SJCRH30 (cell line): Measurements from ENCODE around the gene CNPY4. TPM values are rescaled to one million over a fixed set of nuclear protein-coding genes. Genes with fewer than 3 reads are reported as not detected.

Experiments used
- DNase-seq, 2 experiments: peaks; one replicate each; pipeline ENCODE4 v3.0.0-alpha.2; 2015 to 2020
- H3K27ac ChIP-seq: fragments of 250-450 bp; sonication (Bioruptor Pico); 2 replicates; pipeline ENCODE4 v1.5.1; 2020; ENCODE audit warnings: mild to moderate bottlenecking, moderate library complexity
- H3K27me3 ChIP-seq: fragments of 250-450 bp; sonication (Bioruptor Pico); 2 replicates; pipeline ENCODE4 v1.5.1; 2020; ENCODE audit warnings: mild to moderate bottlenecking, moderate library complexity
- H3K36me3 ChIP-seq: fragments of 250-450 bp; sonication (Bioruptor Pico); 2 replicates; pipeline ENCODE4 v1.5.1; 2020; ENCODE audit warnings: mild to moderate bottlenecking, moderate library complexity
- H3K4me1 ChIP-seq: fragments of 250-450 bp; sonication (Bioruptor Pico); 2 replicates; pipeline ENCODE4 v1.5.1; 2020; ENCODE audit warnings: mild to moderate bottlenecking, moderate library complexity
- H3K4me3 ChIP-seq: fragments of 250-450 bp; sonication (Bioruptor Pico); 2 replicates; pipeline ENCODE4 v1.5.1; 2020; ENCODE audit warnings: mild to moderate bottlenecking, moderate library complexity
- H3K9me3 ChIP-seq: fragments of 250-450 bp; sonication (Bioruptor Pico); replicated peaks from 2 replicates; pipeline ENCODE4 v1.5.1; 2020; ENCODE audit warnings: mild to moderate bottlenecking, moderate library complexity
- total RNA-seq: library from RNA; depleted of rRNA; stranded (reverse); fragments of >200 nt; shearing (Covaris generic); gene quantifications from 2 replicates; pipeline ENCODE4 v1.2.3, GENCODE V29; 2014

The CNPY4 gene
- total RNA-seq, 1 experiment from 2014 or later: 13.7 TPM

DNA sequence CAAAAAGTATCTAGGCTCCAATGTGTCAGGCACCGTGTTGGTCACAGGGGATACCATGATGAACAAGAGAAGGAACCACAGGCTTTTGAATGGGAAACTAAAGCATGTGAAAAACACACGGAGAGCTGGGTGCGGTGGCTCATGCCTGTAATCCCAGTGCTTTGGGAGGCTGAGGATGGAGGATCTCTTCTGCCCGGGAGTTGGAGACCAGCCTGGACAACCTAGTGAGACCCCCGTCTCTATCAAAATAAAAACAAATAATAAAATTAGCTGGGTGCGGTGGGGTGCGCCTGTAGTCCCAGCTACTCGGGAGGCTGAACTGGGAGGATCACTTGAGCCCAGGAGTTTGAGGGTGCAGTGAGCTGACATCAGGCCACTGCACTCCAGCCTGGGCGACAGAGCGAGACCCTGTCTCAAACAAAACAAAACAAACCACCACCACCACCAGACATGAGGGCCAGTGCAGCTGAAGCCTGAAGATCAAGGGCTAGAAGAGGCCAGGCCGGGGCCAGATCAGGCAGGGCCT is 31.3 kb upstream of the CNPY4 start:
- H3K4me3 ChIP-seq: peak overlapping the region; percentile 88
- H3K27me3 ChIP-seq: no peaks in the 10 kb centered on the region
- no peak for DNase-seq
- H3K27ac ChIP-seq: peak overlapping the region; percentile 76
- H3K9me3 ChIP-seq: no peaks in the 10 kb centered on the region
- peaks cover 22% of the 10 kb centered on the region for H3K36me3 ChIP-seq
- H3K4me1 ChIP-seq: peaks cover 24% of the 10 kb centered on the region

- Histone ChIP-seq H3K4me3 (peak within 1 kb of the TSS; percentile 88), H3K4me1 (peaks cover 24% of the 10 kb centered on the region), H3K9me3 (no peaks in the 10 kb centered on the region), H3K36me3 (peaks cover 29% of the 10 kb centered on the region), H3K27ac (peak within 1 kb of the TSS; percentile 76), H3K27me3 (no peaks in the 10 kb centered on the region)
- DNase-seq: peak; percentile 82
Measured at GRCh38 chr7:100088621-100089457, 30.6 kb upstream of the CNPY4 start, which contains the start of gene COPS6. TSS of gene COPS6 (plus strand) at chr7:100088969. CDS start at chr7:100088991, 22 bp downstream.

GRCh38 chr7:100089458-100090196 is 29.8 kb upstream of the CNPY4 start:
- Histone ChIP-seq H3K36me3 (peaks cover 37% of the 10 kb centered on the region), H3K27ac (peak overlapping the region; percentile 76), H3K4me1 (peaks cover 24% of the 10 kb centered on the region), H3K9me3 (no peaks in the 10 kb centered on the region), H3K27me3 (no peaks in the 10 kb centered on the region), H3K4me3 (peak overlapping the region; percentile 88)
- no peak for DNase-seq

DNA sequence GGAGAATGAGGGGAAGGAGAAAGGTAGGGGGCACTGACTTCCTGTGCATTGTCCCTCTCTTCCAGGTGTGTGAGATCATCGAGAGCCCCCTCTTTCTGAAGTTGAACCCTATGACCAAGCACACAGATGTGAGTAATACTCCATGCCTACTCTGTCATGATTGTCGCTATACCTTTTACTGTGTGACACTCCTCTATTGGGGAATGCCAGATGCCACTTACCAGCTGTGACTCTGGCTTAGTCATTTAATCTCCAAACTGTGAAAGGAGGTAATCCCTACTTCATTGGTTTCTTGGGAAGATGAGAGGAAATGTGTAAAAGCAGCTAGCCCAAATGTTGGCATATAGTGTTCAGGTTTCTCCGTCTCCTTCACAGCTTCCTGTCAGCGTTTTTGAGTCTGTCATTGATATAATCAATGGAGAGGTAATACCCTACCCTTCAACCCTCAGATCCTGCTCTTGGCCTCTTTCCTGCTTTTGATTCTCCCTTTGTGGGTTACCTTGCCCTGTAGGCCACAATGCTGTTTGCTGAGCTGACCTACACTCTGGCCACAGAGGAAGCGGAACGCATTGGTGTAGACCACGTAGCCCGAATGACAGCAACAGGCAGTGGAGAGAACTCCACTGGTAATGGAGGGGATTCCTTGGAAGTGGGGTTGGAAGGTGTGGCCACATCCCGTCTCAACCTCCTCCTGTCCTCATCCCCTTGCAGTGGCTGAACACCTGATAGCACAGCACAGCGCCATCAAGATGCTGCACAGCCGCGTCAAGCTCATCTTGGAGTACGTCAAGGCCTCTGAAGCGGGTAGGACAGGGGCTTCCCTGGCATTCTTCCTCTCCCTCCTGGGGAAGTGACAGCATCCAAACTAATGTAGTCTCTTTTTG is 28.7 kb upstream of the CNPY4 start:
- peak; percentile 79 to 82 for DNase-seq
- H3K9me3 ChIP-seq: no peaks in the 10 kb centered on the region
- peaks cover 24% of the 10 kb centered on the region for H3K4me1 ChIP-seq
- H3K4me3 ChIP-seq: no peak overlapping the region
- peak overlapping the region; percentile 76 for H3K27ac ChIP-seq
- H3K27me3 ChIP-seq: no peaks in the 10 kb centered on the region
- peaks cover 48% of the 10 kb centered on the region for H3K36me3 ChIP-seq

GRCh38 chr7:100091411-100092181 is 27.8 kb upstream of the CNPY4 start:
- H3K36me3 ChIP-seq: peaks cover 57% of the 10 kb centered on the region
- H3K27ac ChIP-seq: peak overlapping the region; percentile 76
- H3K4me1 ChIP-seq: peaks cover 24% of the 10 kb centered on the region
- no peaks in the 10 kb centered on the region for H3K9me3 ChIP-seq
- H3K27me3 ChIP-seq: no peaks in the 10 kb centered on the region
- H3K4me3 ChIP-seq: no peak overlapping the region
- DNase-seq: peak; percentile 26 to 46

GRCh38 chr7:100093054-100093453 is 26.4 kb upstream of the CNPY4 start:
- H3K9me3 ChIP-seq: no peaks in the 10 kb centered on the region
- DNase-seq: no peak
- H3K27me3 ChIP-seq: no peaks in the 10 kb centered on the region
- no peak overlapping the region for H3K27ac ChIP-seq
- H3K4me1 ChIP-seq: peaks cover 24% of the 10 kb centered on the region
- peaks cover 71% of the 10 kb centered on the region for H3K36me3 ChIP-seq
- H3K4me3 ChIP-seq: no peak overlapping the region

DNA sequence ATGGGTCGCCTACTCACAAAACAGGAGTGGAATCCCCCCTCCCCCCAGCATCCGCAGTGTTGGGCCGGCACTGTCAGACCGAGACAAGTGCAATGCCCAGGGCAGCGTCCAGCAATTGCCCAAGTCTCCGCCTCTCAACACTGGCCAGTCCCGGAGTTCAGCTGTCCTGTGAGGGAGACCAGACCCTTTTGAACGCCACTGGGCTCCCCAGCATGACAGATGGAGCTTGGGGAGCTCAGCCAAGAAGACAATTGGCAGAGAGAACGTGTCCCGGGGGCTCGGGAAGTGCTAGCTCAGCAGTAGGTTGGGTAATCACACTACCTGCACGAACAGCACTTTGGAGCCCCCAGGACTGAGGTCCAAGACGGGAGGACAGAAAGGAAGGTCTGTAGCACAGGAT is 25.9 kb upstream of the CNPY4 start:
- Histone ChIP-seq H3K4me1 (peaks cover 24% of the 10 kb centered on the region), H3K4me3 (no peak overlapping the region), H3K9me3 (no peaks in the 10 kb centered on the region), H3K36me3 (peaks cover 76% of the 10 kb centered on the region), H3K27me3 (no peaks in the 10 kb centered on the region), H3K27ac (no peak overlapping the region)
- DNase-seq: no peak

DNA sequence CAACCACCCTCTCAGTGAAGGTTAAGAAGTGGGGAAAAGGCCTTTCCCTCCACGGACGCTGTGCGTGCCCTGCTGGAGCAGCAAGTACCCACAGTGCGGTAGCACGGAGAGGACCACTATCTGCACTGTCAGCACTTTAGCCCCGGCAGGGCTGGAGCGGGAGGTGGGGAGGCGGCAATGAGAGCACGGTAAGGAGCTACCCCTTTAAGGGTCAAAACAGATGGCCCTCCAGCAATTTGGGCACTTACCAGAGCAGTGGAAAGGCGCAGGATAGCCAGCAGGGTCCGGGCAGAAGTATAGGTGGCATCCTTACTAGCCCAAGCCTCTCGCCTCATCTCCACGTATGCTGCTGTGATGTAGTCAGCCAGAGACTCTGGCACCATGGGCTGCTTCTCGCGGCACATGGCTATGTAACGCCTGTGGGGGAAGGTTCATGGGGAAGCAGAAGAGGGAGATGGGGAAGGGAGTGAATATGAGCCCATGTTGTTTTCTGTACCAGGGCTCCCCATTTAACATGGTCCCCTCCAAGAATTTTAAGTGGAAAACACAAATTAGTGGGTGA is 25.4 kb upstream of the CNPY4 start:
- H3K4me1 ChIP-seq: peaks cover 24% of the 10 kb centered on the region
- H3K36me3 ChIP-seq: peaks cover 81% of the 10 kb centered on the region
- H3K9me3 ChIP-seq: no peaks in the 10 kb centered on the region
- no peak overlapping the region for H3K4me3 ChIP-seq
- no peak for DNase-seq
- no peak overlapping the region for H3K27ac ChIP-seq
- no peaks in the 10 kb centered on the region for H3K27me3 ChIP-seq

- DNase-seq: no peak
- Histone ChIP-seq H3K4me3 (no peak overlapping the region), H3K4me1 (peaks cover 19% of the 10 kb centered on the region), H3K36me3 (peaks cover 94% of the 10 kb centered on the region), H3K9me3 (no peaks in the 10 kb centered on the region), H3K27ac (no peak overlapping the region), H3K27me3 (no peaks in the 10 kb centered on the region)
Measured at GRCh38 chr7:100095289-100095688, 24.1 kb upstream of the CNPY4 start.

DNA sequence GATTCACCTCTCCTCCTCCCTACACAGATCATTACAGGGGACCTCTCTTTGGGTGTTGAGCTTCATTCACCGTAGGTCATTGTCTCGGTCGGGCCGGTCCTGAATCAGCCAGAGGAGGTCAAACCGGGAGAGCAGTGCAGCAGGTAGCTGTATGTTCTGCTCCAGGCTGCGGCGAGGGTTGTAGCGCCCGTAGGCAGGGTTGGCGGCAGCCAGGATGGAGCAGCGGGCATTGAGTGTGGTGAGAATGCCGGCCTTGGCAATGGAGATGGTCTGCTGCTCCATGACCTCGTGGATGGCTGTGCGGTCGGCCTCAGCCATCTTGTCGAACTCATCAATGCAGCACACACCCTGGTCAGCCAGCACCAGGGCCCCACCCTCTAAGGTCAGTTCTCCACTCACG is 23.7 kb upstream of the CNPY4 start:
- Histone ChIP-seq H3K4me3 (no peak overlapping the region), H3K27me3 (no peaks in the 10 kb centered on the region), H3K36me3 (peaks cover 96% of the 10 kb centered on the region), H3K4me1 (peaks cover 15% of the 10 kb centered on the region), H3K27ac (no peak overlapping the region), H3K9me3 (no peaks in the 10 kb centered on the region)
- DNase-seq: no peak

GRCh38 chr7:100098913-100099312 is 20.5 kb upstream of the CNPY4 start:
- Histone ChIP-seq H3K36me3 (peaks cover 66% of the 10 kb centered on the region), H3K4me3 (no peak overlapping the region), H3K4me1 (no peaks in the 10 kb centered on the region), H3K27me3 (no peaks in the 10 kb centered on the region), H3K27ac (no peak overlapping the region), H3K9me3 (no peaks in the 10 kb centered on the region)
- DNase-seq: no peak

DNA sequence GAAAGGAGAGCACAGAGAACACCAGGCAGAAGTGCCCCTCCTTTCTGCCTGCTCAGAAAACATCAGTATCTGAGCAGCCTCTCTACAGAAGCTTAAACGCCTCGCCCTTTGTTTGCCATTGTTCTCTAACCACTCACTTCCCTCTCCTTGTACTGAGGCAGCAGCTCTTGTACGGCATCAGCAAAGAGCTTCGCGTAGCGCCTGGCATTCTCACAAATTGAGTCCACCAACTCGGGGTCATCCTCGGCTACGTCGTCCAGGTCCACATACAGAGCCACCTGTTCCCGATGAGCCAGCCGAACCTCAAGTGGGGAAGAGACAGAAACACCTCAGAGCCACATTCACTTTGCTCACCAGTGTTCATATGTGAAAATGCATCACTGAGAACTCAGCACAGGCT is 20.0 kb upstream of the CNPY4 start:
- peaks cover 60% of the 10 kb centered on the region for H3K36me3 ChIP-seq
- H3K9me3 ChIP-seq: no peaks in the 10 kb centered on the region
- H3K27me3 ChIP-seq: no peaks in the 10 kb centered on the region
- H3K4me1 ChIP-seq: no peaks in the 10 kb centered on the region
- no peak for DNase-seq
- peak overlapping the region; percentile 93 for H3K4me3 ChIP-seq
- no peak overlapping the region for H3K27ac ChIP-seq

GRCh38 chr7:100100420-100101015 is 18.9 kb upstream of the CNPY4 start:
- Histone ChIP-seq H3K4me3 (peak overlapping the region; percentile 93), H3K27me3 (no peaks in the 10 kb centered on the region), H3K27ac (peak overlapping the region; percentile 98), H3K9me3 (no peaks in the 10 kb centered on the region), H3K36me3 (peaks cover 50% of the 10 kb centered on the region), H3K4me1 (no peaks in the 10 kb centered on the region)
- DNase-seq: peak; percentile 93 to 94
